GM18907 (cell line): ENCODE results near the gene SPATA13.
"Not testable (repeated sequence)": the region's sequence is repeated elsewhere in the genome, so short reads cannot be mapped to it uniquely, and the experiment has no call there.

Experiments
- ATAC-seq: cut with Tn5 transposase; IDR thresholded peaks from one replicate; pipeline ENCODE4 v1.9.1; 2021; ENCODE audit warnings: mild to moderate bottlenecking, moderate library complexity; ENCODE audit not compliant: unreplicated experiment

Gene SPATA13

DNA sequence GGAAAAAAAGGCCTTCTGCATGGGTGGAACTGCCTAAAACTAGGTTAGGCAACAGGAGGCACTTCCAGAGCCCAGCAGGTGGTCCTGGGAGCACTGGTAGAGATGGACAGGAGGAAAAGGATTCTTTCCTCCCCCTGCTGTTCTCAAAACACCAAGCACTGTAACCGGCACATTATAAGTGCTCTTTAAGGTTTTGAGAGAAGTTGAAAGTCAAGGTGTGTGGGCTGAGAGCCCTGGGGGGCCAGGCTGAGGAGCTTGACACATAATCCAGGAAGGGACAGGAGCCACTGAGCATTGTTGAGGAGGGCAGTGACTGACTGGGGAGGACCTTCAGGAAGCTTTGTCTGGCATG lies 32.3 kb downstream of the SPATA13 start:
- ATAC-seq, result no peak

DNA sequence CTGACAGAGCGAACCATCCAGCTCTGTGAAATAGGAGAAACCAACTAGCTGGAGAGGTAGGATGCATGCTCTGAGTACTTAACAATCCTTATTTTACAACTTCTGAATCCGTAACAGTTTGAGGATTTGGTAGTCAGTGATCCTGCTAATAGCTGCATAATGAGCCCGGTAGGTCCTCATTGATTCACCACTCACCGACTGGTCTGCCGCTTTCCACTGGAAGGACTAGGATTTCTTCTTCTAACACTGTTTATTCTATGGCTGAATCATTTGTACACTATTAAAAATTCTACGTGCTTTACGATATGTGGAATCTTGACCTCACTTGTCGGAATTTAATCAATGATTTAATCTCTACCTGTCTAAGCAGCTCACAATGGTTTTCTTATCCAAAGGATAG lies 33.9 kb downstream of the SPATA13 start:
- no peak for ATAC-seq

DNA sequence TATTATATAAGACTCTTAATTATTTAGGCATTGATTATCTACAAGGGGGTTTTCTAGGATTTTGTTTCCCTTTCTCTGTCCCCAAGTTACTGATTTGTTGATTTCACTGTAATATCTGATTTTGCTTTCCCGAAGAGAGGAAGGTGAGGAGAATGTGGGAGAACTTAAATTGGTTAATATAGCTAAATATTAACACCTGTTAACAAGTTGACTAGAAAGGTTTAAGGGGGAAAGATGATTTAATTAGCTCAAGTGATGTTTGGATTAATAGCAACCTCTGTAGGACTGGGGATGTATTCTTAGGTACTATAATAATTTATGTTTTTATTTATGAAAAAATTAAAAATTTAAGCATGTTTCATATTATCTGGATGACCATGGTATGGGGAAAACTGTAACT lies 35.1 kb downstream of the SPATA13 start:
- ATAC-seq, result no peak

DNA sequence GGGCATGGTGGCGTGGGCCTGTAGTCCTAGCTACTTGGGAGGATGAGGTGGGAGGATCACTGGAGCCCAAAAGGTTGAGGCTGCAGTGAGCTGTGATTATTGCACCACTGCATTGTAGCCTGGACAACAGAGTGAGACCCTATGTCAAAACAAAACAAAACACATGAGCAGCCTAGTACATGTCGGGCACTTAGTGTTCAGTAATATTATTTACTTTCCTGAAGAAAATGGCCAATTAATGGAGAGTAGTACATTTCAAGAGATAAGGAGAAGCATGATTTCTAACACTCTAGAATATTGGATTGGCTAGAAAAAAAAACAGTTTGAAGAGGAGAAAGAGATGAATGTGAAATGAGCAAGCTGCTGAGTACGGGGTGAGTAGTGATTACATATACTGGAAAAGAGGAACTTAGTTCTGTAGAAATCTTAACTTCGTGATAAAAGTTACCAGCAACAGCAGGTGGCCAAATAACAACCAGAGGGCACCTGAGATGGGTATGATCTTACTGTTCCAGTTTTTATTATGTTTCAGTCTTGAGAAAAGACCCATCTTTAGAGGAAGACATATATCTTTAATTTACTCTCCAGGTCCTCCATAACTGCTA lies 36.2 kb downstream of the SPATA13 start:
- ATAC-seq, result no peak

DNA sequence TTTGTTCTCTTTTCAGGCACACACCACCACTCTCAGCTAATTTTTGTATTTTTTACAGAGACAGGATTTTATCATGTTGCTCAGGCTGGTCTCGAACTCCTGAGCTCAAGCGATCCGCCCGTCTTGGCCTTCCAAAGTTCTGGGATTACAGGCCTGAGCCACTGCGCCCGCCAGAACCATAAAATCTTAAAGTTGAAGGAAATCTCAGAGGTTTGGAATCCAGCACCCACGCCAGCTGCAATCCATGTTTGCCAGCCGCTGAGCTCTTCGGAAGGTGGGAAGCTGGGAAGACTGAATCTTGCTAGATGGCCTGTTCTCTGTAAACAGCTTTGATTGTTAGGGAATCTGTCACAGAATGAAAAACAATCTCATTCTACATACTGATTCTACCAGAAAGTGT lies 38.5 kb downstream of the SPATA13 start:
- ATAC-seq, result no peak

DNA sequence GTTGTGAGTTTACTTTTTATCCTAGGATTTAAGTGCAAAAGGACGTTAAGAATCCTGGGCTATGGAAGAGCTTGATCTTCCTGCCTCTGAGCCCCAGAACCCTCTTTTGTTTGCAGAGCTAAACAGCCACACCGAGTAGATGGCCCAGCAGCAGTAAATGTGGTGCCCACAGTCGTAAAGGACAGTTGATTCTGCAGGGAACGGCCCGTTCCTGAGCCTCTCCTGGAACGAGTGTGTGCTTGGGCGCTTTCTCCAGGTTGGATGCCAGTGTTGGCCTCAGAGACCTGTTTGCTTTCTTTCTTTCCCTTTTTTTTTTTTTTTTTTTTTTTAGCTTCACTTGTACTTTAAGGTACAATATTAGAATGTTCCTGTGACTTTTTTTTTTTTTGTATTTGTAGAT lies 41.7 kb downstream of the SPATA13 start:
- ATAC-seq, result no peak

DNA sequence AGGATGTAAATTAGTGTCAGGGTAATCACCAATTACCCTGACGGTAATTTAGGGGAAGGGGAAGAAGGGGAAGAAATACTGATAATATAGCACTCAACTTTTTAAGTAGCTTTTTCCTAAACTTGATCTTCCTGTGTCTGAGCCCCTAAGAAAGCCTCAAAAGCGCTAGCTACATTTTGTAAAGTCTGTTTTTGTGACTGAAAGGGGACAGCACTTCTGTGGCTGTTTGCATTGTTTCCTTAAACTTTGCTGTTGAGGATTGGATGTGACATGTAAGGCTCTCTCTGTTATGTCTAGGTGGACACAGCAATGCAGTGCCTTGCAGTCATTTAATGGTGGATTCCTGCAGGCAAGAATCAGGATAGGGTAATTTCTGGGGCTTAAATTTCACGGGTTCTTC lies 42.8 kb downstream of the SPATA13 start:
- ATAC-seq, result no peak

DNA sequence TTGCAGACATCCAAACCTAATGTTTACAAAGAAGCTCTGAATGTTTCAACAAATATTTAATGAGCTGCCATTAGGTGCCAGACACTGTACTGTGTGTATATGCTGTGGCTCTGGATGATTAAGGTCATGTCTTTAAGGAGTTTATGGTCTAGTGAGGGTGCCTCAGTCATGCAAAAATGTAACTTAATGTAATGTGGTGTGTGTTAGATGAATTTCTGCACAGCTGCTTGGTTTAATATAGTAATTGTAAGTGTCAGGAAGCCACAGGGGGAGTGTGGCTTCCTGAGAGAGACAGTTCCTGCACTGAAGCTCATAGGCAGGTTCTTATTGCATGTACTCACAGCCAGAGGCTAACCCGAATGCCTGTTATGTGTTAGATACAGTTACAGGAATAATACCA lies 43.3 kb downstream of the SPATA13 start:
- peak; percentile 84 for ATAC-seq

DNA sequence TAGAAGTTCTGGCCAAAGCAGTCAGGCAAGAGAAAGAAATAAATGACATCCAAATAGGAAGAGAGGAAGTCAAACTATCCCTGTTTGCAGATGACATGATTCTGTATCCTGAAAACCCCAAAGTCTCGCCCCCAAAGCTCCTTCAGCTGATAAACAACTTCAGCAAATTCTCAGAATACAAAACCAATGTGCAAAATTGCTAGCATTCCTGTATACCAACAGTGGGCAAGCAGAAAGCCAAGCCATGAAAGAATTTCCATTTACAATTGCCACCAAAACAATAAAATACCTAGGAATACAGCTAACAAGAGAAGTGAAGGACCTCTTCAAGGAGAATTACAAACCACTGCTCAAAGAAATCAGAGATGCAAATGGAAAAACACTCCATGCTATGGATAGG lies 44.6 kb downstream of the SPATA13 start:
- not testable (repeated sequence) for ATAC-seq

DNA sequence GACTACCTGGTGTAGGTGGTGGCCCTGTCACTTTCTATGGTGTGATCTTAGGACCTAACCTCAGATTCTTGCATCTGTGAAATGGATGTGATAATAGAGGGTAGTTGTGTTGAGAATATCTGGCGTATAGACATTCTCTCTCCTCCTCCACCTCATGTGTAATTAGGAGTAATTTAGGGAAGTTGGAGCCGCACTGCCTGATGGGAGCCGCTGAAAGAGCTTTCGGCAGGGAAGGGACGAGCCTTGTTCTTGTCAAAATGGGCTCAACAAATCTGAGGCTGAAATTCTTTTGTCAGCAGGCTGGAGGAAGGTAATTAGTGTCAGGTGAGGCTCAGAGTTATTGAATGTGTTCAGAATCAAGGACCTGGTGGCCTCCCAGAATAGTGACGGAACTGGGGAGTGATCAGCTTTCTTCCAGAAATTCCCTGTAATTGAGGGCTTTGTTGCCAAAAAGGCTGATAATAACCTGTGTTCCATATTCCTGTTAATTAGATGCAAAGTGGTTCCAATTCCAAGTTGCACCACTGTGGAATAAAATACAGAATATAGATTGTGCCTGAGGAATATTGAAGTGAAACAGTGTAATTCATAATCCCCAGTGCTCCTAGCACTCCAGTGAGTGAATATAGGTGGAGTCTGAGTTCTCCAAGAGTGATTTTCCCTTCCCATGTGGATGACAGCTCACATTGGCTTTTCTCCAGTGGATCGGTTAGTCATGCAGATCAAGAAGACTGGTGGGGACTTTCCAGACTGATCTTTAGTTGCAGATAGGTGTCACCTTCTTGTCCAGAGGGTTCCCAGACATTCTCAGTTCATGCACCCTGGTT lies 47.5 kb downstream of the SPATA13 start:
- ATAC-seq, result no peak

DNA sequence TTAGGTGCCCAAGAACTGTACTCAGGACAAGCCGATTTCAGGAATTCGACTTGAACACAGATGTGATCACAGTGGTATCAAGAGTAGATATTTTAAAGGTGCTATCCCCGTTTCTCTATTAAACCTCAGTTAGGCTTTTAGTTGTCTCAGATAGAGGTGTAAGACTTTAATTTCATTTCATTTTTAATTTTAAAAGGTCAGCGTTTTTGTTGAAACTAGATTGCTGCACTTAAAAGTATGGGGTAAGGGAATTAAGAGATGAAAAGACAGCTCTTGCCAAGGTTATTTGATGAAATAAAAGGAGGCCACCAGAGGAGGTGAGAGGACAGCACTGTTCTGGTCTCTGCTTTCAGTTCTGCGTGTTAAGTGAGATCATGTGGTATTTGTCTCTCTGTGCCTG lies 48.6 kb downstream of the SPATA13 start:
- no peak for ATAC-seq

DNA sequence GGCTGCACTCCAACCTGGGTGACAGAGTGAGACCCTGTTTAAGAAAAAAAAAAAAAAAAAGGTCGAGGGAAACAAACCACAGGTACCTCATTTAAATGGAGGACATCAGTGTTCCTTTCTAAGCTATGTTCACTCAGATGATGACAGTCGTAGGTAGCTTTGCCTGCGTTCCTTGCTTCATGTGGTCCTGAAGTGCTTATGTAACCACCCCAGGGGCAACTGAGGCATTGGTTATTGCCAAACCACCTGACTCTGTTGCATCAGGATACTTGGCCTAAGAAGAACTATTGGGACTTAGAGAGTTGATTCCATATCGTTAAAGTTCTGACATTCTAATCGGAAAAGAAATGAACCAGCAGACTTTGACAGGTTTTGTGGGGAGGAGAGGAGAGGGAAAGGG lies 51.7 kb downstream of the SPATA13 start:
- ATAC-seq, result no peak

DNA sequence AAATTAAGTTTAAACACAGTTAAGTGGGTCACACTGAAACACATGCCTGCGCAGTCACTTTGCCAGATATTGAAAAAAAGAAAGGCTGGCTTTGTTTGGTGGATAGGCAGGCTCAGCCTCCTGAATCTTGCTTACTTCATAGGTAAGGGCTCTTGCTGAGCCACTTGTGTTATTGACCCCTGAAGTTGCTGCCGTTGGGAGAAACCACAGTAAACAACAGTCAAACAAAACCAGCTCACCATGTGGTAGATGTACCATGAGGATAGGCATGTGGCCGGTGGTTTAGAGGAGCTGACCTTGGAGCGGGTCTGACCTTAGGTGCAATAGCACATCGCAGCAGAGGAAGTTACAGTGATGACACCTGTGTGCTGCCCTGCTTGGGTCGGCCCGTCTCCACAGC lies 52.2 kb downstream of the SPATA13 start:
- ATAC-seq, result no peak

DNA sequence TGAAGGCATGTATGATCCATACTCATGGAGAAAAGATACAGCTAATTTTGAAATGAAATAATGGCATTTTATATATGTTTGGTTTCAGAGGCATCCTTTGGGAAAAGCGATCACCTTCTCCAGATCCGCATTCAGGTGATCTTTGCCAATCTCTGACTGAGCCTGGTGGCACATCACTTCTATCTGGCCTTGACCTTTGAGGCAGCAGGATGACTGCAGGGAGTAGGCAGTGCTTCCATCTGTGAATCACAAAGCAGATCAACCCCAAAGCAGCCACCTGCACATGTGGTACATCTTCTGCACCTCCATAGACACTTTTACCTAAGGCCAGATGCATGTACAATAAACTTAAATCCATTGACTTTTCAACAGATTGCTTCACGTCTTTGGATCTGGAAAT lies 53.4 kb downstream of the SPATA13 start:
- ATAC-seq, result no peak

DNA sequence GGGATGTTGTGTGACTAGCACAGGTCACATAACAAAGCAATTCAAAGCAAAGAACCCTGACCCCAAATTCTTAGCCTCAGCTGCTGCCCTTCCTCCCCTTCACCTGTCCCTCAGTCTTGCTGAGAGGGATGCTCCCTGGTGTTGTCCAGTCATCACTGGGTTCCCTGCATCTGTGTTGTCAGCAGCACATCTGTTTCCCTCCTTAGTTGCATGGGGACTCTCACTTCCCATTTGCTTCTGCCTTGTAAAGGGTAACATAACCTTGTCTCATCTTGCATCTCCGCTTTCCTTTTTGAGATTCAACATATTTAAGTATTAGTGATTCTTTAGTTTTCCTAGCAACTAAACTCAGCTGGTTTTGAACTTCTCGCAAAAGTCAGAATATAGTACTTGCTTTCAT lies 54.0 kb downstream of the SPATA13 start:
- peak; percentile 62 for ATAC-seq

DNA sequence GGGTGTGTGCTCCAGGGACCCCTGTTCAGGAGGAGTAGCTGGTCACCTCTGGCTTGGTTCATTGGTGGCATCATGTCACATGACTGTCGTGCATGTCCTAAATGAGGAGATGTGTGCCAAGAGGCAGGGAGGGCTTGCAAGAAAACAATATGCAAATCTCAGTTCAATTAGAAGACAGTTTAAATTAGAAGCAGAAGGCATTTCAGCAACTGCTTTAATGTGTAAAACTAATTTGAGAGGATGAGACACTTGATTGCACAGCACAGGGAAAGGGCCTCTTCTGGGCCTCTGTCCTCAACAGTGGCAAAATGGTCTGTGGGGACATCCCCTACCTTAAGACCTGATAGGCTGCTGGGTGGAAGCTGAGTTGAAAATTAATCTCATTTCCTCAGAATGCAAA lies 54.6 kb downstream of the SPATA13 start:
- peak; percentile 77 for ATAC-seq

DNA sequence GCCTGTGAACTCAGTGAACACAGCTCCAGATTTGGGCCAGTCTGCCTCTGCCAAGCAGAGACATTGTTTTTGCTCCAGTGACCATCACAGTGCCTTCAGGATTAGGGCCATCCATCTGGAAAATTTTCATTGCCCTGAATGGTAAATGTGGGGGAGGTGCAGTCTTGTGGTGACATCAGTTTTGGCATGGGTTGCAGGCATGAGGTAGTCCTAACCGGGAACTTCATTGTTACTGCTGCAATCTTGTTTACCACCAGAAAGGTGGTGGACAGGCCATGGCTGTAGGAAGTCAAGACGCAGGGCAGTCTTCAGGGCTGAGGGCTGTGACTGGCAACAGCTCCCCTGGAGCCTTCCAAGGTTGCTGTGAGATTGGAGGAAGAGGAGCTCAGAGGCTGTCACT lies 55.2 kb downstream of the SPATA13 start:
- no peak for ATAC-seq

DNA sequence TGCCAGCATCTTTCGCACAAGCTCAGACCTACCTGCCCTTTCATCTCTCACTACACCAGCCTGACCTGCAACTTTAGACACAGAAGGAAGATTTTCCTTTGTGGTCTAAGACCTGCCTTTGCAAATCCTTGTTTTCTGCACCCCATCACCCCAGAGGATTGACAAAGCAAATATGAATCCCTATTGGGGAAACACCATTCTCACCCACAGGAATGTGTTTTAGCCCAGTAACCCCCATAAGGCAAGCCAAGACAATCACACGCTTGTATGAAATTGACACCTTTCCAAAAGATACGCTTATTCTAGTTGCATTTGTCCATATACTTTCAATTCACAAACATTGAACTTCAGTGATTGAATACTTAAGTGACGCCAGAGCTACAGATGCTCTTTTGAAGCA lies 55.7 kb downstream of the SPATA13 start:
- no peak for ATAC-seq

DNA sequence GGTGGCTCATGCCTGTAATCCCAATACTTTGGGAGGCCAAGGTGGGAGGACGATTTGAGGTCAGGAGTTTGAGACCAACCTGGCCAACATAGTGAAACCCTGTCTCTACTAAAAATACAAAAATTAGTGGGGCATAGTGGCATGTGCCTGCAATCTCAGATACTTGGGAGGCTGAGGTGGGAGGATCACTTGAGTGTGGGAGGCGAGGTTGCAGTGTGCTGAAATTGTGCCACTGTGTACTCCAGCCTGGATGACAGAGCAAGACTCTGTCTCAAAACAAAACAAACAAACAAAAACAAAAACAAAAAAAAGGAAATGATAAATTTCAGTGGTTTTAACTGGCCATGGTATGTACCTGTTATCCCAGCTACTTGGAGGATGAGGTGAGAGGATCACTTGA lies 56.3 kb downstream of the SPATA13 start:
- ATAC-seq, result not testable (repeated sequence)

DNA sequence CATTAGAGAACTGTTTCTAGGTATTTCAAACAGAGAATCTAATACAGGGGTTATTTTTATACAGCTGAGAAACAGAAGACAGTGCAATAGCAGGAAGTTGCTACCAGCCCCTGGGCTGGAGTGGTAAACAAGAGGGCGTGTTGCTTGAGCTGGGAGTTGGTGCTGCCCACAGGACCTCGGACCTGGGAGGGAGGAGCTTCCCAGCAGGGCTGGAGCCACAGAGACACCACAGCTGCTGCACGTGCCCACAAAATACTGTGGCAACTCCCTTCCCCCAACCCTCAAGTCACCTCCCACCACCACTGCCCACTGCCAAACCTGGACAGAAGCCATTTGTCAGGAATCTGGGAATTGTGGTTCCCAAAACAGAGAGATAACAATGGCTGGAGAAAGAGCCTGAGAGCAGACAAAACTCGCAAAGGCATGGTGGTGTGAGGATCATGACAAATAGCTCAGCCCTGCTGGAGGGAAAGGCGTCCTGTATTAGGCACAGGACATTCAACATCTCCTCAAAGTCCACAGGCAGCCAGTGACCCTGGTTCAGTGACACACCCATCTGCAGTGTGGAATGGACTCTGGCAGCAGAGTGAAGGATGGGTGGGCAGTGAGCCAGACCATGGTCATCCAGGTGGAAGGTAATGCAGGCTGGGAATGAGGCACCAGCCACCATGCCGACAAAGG lies 57.2 kb downstream of the SPATA13 start:
- no peak for ATAC-seq

DNA sequence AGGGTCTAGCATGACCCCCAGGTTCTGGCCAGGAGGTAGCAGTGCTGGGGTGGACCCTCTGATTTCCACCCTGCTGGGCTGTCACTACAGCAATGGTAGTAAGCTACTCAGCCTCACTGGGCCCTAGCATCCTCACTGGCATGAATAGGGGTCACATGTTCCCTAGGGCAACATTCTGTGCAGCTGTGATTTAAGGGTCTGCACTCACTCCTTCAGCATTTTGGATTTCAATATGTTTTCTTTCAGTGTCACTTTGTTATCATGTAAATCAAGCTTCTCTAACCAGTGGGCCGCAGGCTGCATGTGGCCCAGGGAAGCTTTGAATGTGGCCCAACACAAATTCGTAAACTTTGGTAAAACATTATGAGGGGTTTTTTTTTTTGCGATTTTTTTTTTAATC lies 57.8 kb downstream of the SPATA13 start:
- ATAC-seq, result no peak

DNA sequence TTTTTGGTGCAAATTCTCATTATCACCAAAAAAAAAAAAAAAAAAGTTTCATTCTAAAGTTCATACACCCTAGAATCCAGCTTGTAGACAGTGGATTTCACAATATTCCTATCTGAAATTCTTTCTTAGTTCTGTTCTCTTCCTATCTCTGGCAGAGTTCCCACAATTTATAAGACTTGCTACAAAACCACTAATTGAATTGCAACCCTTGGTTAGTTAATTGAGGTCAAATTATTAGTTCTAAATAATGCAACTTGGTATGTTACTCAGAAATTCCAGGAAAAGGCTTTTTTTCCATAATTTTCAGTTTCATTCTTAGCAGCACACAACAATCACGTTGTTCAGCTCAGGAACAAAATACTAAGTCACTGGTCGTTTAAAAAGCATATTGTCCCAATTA lies 58.5 kb downstream of the SPATA13 start:
- ATAC-seq, result no peak
